HG03175 (cell line): Measurements from ENCODE around the gene LHFPL2.

Source experiments
- ATAC-seq: cut with Tn5 transposase; IDR thresholded peaks from one replicate; pipeline ENCODE4 v1.9.1; 2021; ENCODE audit warnings: mild to moderate bottlenecking, moderate library complexity; ENCODE audit not compliant: unreplicated experiment

The LHFPL2 gene

DNA sequence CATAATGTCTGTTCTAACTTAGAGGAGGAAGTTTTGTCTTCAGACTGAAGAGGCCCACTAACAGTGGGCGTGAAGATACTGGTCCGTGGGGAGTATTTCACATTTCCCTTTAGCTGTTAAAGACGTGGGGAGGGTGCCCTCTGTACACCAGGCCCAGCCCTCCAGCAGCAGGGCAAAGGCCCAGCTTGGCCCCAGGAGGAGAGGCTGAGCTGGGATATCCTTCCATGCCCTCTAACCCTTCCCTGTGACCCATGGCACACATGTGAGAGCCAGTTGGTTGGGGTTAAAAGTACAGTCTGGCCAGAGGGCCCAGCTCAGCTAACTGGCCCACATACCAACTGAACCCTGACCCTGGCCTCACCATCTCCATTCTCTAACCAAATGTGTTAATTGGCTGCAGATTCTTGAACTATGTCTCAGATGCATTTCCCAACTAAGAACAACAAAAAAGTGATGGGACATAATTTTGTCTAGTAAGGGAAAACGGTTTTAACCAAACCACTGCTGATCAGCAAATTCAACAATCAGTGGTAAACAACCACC is 74.4 kb downstream of the LHFPL2 start:
- no peak for ATAC-seq

DNA sequence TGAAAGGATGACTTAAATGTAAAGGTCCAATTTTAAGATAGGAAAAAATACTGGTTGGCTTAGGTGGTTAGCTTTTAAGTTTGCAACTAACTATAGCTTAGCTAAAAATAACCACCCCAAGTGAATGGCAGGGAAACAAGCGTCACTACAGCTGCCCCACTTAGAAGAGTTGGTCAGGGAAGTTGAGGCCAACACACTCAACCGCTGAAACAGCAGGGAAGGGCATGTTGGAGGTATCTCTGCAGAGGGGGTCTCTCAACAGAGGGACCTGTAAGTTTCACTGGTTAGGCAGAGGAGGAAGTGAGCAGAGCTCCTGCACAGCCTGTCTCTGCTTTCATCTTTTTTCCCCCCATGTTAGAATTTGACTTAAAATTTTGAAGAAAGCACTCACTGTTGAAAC is 75.3 kb downstream of the LHFPL2 start:
- ATAC-seq, result peak; percentile 58

DNA sequence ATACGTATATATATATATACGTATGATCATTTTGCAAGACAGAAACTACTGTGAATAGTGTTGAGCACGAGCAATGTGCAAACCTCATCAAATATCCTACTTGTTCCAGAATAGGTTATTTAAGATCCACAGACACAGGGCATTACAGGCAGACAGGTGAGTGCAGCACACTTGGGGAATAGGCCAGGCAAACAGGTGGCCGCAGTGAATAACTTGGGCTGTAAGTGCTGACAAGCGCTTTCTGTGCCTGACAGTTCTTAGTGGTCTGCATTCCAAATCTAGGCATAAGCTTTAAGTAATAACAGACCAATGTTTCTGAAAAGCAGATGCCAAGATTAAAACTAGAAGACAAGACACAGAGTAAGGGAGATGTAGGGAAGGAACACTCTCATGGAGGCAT is 77.9 kb downstream of the LHFPL2 start:
- no peak for ATAC-seq

DNA sequence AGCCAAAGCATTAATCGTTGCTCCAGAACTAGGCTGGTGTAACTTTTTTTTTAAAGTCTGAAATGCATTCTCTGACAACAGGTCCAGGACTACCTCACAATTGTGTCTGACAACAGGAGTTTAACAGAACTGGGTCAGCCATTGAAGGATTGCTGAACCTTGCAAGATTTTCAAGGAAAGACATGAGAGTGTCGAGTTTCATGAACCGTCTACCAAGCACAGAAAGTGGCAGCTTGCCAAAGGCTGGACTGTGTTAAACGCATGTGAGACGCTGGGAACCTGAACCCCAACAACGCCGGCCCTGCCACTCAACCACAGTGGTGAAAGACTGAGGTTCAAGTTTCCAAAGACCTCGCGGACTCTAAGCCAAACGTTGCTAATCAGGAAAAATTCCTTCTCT is 79.1 kb downstream of the LHFPL2 start:
- no peak for ATAC-seq

DNA sequence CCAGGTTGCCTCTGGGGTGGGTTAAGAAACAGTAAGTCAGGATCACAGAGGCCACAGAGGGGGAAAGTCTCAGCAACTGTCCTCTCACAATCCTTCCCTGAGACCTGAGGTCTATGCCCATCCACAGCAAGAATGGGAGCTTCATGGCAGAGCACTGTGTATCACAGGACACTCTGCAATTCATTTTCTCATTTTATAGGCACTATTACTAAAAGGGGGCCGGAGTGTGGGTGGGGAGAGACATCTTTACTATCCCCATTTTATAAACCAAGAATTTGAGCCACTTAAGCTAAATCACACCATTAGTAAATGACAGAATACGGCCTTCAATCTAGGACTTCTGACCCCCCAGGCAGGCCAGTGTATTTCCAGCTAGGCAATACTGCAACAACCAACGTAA is 79.9 kb downstream of the LHFPL2 start:
- ATAC-seq, result no peak

DNA sequence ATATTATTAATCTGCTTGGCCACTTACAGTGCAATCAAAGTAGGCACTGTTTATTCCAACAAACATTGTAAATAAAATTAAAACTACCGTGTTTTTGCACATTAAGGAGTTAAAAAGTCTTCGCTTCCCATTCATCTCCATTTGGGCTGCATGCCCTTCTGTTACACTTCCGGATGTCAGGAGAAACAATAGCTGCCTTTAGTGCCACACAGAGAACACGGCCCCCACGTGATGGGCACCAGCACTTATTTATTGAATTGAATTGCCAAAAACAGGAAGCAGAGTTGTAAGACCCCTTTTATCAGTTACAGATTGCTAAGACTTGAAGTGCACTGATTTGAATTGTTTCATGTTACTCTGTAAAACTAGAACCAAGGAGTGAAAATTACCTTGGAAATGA is 80.4 kb downstream of the LHFPL2 start:
- ATAC-seq, result no peak

DNA sequence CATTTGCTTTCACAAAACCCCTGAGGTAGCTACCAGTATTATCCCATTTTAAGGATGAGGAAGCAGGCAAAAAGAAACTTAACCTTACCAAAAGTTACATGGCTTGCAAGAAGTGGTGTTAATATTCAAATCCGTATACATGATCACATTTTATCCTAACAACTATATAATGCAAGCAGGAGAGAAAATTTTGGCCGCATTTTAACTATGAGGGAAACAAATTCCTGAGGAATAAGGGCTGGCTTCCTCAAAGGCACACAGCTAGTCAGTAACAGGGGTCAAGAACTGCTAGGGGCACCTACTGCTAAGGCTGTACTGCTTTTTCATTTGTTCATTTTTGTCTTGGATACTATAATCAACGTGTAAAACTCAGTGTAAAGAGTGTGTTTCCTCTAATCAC is 81.0 kb downstream of the LHFPL2 start:
- no peak for ATAC-seq

DNA sequence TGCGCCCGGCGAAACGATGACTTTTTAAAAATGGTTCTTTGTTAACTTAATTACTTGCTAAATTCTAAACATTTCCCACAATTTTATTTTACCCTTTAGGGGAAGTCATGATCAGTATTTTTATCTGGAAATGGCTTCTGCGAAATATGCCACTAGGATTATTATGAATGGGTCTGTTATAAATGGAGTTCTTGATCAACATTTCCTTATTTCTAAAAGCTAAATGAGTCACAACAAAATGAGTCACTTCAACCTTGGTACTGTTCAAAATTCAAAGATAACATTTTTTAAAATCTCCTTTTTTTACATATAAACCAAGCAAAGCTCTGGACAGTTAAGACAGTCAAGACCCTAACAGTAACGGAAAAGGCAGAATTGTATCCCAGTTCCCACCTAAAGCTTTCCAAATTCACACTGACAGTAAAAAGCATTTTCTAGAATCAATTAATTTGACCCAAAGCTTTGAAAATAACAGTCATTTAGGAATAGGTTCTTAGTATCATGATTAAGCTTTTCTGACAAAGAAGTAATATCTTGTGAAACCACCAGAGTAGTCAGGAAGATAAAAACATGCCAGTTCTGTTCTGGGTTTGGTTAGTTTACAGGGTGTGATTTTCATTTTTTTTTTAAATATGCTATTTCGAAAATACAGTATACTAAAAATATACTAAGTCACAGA is 81.7 kb downstream of the LHFPL2 start:
- ATAC-seq, result no peak

DNA sequence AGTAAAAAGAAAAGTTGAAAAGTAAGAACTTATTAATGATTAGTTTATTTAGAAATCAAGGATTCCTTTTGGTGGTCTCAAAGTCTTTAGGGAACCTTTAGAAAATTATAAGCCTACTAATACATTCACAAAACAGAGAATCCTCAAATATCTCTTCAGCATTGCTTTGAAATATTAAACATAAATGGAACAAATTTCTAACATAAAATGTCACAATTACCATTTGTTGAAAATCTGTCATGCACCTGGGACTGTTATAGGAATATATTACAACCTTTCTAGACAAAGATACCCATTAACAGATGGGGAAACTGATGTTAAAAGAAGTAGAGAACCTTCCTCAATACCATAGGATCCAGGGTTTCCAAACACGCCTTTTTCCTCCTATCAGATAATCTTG is 83.2 kb downstream of the LHFPL2 start:
- ATAC-seq, result no peak

DNA sequence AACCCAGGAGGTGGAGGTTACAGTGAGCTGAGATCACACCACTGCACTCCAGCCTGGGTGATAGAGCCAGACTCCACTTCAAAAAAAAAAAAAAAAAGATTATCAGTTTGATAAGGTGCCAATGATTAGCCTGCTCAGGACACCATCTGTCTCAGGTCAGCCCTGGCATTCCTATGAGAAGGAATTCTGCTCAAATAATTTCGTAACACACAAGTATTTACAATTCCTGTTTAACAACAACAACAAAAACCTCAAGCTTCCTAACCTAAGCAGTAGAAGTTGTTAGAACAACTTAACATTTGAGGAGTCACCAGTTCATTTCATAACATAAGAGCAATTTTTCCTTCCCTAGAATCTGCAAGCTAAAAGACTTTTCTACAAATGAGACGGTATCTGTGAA is 85.0 kb downstream of the LHFPL2 start:
- no peak for ATAC-seq

DNA sequence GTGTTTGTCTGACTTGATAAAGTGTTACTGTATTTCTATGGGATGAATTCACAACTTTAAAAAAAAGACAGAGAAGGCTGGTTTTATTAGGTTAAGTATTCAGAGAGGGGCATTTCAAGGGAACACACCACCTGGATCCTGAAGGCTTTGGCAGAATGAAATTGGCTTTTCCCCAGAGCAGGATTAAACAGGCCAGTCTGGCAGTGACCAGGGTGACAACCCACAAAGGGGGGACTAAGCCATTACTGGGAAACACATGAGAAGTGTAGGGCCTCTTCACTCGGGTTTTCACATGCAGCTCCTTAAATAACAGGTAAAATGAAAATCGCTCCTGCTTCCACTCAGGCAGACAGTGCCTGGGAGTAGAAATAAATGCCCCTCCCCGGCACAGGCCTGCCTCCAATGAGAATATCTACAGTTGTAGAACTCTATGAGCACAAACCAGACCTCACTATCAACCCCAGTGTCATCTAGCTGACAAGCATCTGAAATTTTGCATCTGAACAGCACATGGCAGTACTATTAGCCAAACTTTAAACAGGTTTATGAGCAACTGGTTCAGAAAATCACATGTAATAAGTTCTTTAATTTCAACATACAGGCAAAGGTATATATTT is 85.8 kb downstream of the LHFPL2 start:
- no peak for ATAC-seq

DNA sequence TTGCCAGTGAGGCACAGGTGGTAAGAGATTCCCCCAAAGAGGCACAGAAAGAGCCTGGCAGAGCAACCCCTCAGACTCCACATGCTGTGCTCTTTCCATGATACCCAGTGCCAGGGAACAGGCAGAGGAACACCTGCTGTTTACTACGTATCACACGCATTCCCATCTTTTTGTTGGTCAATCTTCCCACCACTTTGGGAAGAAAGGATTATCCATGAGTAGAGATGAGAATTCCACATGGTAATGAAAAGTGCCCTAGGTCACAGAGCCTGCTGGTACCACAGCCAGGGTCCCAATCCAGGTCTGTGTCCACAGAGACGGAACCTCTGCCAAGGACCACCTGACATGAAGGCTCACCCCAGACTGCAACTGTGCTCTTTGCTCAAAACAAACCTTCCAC is 86.6 kb downstream of the LHFPL2 start:
- ATAC-seq, result no peak

DNA sequence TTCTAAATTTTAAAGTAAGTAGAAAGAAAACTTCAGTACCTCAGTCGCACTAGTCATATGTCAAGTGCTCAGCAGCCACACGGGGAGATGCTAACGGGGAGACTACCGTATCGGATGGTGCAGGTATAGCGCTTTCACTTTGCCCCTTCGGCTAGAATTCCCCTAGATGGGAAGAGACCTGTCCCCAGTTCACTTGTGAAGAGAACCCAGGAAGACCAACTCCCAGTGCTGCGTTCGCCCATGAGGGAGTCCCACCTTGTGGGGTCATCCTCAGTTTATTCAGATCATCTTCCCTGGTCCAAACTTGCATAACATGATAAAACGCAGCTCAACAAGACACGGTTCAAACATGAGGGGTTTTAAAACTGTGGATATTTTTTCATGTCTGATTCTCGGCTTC is 87.3 kb downstream of the LHFPL2 start:
- no peak for ATAC-seq

DNA sequence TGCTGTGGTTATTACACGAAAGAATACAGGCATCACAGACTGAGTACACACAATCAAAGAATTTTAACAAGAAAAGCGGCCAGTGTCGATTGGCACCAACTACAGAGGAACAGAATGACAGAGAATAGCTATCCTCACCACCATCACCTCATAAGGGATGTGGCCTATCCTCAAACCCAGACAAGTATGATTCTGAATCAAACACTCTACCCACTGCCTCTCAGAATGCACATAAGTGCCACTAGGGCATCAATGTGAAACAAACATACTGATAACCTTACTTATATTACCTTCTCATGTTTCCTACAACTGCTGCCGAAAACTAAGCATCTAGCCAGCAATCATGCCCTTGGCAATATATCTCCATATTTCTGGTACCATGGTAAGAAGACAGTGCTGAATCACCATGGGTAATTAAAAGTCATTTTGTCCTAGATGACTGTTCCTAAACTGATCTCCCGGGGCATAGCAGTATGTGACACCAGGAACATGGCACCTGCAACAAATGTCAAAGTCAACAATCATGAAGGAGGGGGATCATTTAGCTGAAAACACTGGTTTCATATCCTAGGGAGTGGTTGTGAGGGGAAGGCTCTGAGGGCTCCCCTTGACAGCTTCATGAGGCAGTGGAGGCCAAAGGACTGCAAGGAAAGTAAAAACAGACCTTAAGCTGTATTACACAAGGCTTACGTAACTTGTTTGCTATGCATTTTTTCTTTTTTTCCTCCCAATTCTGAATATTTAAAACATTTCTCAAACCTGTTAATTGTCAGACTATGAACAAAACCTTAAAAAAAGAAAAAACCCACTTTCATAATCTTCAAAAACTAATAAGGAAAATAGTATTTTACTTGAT is 88.3 kb downstream of the LHFPL2 start:
- no peak for ATAC-seq

DNA sequence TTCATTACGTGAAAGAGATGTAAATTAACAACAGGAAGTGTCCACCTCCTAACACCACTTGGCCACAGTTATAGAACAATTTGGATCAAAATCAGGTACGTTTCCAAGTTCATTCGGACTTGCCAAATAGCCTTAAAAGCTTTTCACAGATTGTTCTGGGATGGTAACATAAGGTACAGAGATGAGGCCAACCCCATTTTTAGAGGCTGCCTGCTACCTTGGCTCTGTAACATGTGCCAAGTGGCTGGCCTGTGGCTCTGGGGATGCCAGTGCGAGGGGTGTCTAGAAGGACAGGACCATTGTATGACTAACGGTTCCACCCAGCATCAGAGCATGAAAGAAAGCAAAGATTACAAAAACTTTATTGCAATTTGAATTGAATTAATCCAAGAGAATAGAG is 91.0 kb downstream of the LHFPL2 start:
- no peak for ATAC-seq

DNA sequence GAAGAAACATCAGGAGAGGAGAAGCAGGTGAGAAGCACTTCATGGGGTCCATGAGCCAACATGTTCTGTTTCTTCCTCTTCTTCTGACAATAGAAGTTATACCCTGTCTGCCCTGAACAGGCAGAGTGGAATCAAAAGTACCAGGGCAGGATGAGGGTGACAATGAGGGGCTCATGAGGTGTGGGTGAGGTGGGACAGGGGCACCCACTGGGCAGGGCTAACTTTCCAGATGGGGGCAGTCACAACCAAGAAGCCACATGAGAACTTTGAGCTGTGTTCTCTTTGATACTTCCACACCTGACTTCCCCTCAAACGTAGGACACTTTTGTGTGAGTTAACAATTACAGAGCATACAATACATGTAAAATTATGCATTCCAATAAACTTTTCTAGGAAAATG is 92.7 kb downstream of the LHFPL2 start:
- no peak for ATAC-seq

DNA sequence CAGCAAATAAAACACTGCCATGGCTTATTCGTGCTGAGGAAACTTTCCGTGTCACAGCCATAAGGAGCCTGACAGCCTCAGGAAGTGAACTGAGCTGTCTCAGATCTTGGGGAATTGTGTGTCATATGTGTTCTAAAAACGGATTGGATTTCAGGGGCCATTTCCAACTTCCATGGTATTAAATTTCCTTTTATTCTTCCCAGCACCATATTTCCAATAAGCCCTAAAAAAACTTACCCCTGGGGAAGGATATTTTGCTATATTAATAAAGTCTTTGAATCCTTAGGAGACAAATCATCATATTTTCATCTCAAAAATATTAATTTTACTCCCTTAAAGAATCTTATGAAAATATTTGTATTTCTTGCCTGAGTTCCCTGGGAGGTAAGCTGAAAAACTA is 93.9 kb downstream of the LHFPL2 start:
- ATAC-seq, result no peak

DNA sequence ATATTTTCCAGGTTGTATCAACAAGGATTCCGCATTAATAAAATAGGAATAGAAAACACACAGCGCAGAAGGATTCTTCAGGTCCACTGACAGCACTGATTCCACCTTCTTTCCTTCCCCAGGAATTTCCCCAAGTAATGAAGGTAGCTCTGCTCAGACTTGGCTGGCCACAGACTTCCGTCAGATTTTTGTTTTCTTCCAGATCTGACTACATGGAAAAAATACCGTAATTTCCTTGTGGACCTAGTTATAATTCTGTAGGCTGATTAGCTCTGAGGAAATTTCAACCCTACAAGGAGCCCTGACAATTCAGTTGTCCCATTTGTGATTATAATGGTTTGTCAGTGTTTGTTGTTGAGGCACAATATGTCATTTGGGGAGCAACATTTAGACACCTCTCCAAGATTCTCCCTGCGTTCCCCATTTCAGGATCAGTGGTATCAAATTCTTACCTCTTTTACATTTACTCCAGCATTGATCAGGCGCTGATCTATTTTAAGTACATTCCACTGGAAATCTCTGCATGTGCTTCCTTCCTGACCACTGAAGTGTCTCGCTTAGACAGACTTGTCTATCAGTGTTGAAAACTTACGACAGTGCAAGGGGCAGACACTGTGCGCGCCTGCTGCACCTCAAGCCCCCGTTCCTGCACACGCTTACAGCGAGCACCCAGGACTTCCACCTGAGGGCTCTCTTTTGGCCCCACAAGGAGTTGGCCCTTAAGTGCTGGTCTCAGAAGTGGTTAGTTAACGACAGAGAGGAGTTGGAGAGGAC is 94.8 kb downstream of the LHFPL2 start:
- no peak for ATAC-seq

DNA sequence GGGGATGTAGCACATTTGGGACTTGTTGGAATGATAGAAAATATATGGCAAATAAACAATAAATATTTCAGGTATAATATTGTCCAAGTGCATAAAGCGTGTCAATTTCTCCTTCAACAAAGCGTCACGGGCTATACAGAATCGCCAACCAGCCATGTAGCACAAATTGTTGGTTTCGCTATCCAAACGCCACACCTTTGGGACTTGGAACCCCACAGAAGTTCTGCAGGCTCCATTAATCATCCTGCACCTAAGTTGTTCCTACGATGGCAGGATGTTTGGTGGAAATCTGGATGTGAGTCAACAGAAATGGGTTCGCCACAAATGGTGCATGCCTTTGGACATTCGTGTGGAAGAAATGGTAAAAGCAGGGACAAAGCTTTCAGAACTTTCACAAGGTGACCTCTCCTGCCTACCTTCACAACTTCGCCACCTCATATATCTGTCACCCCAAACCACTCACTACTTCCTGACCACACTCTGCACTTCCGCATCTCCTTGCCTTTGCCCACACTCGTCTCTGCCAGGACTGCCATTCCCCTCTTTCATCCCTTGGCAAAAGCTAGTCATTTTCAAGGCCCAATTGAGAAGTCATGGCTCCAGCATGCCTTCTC is 95.7 kb downstream of the LHFPL2 start:
- no peak for ATAC-seq

DNA sequence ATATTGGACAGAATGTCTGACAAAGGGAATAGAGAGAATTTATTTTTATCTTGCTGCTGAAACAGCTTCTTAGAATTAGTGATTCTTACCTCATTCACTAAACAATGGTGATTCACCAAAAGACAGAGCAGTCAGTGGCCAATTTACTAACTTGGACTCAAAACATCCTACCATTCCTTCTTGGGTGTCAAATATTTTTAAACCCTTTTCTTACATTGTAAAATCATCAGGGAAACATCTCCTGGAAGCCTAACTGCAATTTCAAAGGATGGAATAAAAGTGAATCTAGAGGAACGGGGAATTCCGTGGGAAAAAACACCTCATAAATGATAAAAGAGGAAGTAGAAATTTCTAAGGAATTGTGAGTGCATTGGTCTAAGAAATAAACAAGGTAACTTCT is 97.7 kb downstream of the LHFPL2 start:
- ATAC-seq, result no peak

DNA sequence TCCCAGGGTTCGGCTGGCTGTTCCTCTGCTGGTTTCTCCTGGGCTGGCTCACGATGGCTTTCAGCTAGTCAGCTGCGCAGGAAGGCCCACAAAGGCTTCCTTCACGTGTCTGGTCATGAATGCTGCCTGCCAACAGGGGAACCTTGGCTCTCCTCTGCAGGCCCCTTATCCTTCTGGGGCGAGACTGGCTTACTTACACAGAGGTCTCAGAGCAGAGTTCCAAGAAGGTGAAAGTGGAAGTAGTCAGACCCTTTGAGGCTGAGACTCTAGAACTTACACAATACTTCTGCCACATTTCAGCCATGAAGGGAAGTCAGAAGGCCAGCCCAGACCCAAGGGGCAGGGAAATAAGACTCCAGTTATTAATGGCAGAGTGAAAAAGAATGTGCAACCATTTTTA is 99.5 kb downstream of the LHFPL2 start:
- no peak for ATAC-seq
